GM23338 (cell line): Measurements from ENCODE around the gene SYCN.

Experiments
- CTCF ChIP-seq, 2 experiments: fragments of 200-600 bp in 1 of 2; sonication (generic) in 1 of 2; conservative IDR thresholded peaks; 2 replicates each; pipeline versions ENCODE4 v1.5.1 to v1.6.1; 2016 to 2017; ENCODE audit warnings: antibody characterized with exemption in 2 of 2, low read depth in 2 of 2, mild to moderate bottlenecking in 2 of 2, moderate library complexity in 1 of 2
- EZH2 ChIP-seq: fragments of 200-600 bp; sonication (generic); IDR thresholded peaks from one replicate; pipeline ENCODE4 v1.8.0; 2017; ENCODE audit warnings: antibody characterized with exemption, mild to moderate bottlenecking, low read depth; ENCODE audit not compliant: unreplicated experiment
- EZH2phosphoT487 ChIP-seq: fragments of 200-600 bp; sonication (generic); IDR thresholded peaks from one replicate; pipeline ENCODE4 v1.8.1; 2018; ENCODE audit warnings: antibody characterized with exemption; ENCODE audit not compliant: unreplicated experiment
- JUNB ChIP-seq: IDR thresholded peaks from one replicate; pipeline ENCODE4 v1.6.1; 2016; ENCODE audit warnings: antibody characterized with exemption; ENCODE audit not compliant: unreplicated experiment
- POLR2AphosphoS5 ChIP-seq: IDR thresholded peaks from 2 replicates; pipeline ENCODE4 v1.6.1; 2016; ENCODE audit warnings: antibody characterized with exemption, low read depth
- REST ChIP-seq: IDR thresholded peaks from one replicate; pipeline ENCODE4 v1.6.1; 2018; ENCODE audit warnings: antibody characterized with exemption; ENCODE audit not compliant: unreplicated experiment
- ZNF114 ChIP-seq: fragments of 250-450 bp; sonication (Bioruptor Pico); IDR thresholded peaks from 2 replicates; pipeline ENCODE4 v1.5.0; 2020; ENCODE audit warnings: mild to moderate bottlenecking, moderate library complexity
- TF ChIP-seq, protein P1 (sequence below): IDR thresholded peaks from 2 replicates; pipeline ENCODE4 v1.6.1; 2016; ENCODE audit warnings: antibody characterized with exemption

DNA sequence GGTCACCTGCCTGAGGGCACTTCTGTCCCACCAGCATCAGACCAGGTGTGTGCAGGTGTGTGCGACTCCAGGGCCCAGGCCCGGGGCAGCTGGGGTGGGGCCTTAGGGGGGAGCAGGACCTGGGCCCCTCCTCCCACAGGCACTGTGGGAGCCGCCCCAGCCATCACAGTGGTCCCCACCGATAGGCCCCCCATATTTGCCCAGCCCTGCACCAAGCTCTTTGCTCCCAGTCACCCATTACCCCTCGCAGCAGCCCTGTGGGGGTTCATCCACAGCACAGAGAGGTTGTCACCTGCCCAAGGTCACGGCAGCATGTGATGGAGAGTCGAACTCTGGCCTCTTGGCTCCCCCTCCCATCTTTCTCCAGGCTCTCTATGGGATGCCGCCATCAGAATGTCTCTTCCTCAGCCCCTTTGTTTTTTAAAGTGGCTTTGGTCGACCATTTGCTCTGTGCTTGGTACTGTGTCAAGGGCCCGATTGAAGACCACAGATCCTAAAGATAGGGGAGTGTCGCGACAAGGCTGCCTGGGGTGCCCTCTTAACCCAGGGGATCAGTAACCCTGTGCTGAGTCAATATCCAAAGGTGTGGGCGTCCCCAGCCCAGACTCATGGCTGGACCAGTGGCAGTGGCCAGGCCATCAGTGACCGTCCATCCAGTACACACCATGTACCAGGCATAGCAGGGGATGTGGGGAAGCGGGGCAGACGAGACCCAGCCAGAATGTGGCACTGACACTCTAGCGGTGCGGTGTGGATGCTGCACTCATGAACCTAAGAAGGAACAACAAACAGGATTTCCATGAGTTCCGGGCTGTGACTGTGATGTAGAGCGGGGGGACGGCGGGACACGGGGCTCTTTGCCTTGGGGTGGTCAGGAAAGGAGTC, 35.6 kb downstream of the SYCN start:
- TF ChIP-seq, protein P1, sequence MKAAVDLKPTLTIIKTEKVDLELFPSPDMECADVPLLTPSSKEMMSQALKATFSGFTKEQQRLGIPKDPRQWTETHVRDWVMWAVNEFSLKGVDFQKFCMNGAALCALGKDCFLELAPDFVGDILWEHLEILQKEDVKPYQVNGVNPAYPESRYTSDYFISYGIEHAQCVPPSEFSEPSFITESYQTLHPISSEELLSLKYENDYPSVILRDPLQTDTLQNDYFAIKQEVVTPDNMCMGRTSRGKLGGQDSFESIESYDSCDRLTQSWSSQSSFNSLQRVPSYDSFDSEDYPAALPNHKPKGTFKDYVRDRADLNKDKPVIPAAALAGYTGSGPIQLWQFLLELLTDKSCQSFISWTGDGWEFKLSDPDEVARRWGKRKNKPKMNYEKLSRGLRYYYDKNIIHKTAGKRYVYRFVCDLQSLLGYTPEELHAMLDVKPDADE, result no peak
- TF ChIP-seq CTCF (conservative IDR thresholded peaks at IDR 0.05; ENCODE audit: low read depth in 2 of 2), result no peak
- no peak for TF ChIP-seq POLR2AphosphoS5
- TF ChIP-seq REST, result no peak
- TF ChIP-seq ZNF114 (CRISPR knock-in tag), result no peak
- no peak for TF ChIP-seq EZH2phosphoT487
- no peak for TF ChIP-seq JUNB
- TF ChIP-seq EZH2, result no peak
